GM20000 (cell line): Measurements from ENCODE around the gene KCNK1.

Experiments
- DNase-seq: peaks from one replicate; pipeline ENCODE4 v3.0.0; 2012; ENCODE audit warnings: low spot score
- CTCF ChIP-seq: IDR thresholded peaks from 2 replicates; pipeline ENCODE4 v1.5.1; 2012; ENCODE audit warnings: mild to moderate bottlenecking, control low read depth; ENCODE audit errors: extremely low read depth, missing control alignments

The KCNK1 gene

DNA sequence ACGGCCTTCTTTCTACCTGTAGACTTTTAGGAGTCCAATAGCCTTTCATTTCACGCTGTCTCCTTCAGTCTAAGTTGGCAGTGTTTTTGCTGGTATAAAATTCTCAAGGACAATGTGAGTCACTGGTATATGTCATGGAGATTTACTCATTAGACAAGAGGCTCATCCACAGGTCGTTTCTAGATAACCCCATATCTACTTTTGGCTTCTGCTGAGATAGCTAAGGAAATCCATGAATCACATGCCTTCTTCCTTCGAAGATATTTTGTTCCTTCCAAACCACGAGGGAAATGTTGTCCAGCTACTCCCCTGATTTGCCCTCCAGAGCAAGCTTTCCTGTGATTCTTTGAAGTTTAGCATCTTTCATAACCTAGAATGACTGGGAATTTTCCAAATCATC, 38.5 kb upstream of the KCNK1 start:
- DNase-seq, result no peak

DNA sequence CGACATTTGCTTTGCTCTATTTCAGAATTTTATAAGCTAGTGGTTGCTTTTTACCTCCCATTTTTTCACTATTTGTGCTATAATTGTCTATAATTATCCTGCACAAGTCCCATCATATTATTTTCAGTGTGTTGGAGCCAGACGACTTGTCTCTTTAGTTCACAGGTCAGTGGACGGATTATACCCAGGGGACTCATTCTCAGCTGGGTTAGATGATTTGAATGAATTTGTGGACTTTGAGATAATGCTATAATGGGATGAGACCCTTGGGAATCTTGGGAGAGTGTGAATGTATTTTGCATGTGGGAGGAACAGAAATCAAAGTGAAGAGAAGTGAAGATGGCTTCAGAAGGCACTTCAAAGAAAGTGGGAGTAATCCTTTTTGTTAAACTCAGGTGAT, 31.5 kb upstream of the KCNK1 start:
- no peak for DNase-seq
- no peak for TF ChIP-seq CTCF

More for the DNA sequence above, 38.5 kb upstream of the KCNK1 start:
- TF ChIP-seq CTCF, result no peak

DNA sequence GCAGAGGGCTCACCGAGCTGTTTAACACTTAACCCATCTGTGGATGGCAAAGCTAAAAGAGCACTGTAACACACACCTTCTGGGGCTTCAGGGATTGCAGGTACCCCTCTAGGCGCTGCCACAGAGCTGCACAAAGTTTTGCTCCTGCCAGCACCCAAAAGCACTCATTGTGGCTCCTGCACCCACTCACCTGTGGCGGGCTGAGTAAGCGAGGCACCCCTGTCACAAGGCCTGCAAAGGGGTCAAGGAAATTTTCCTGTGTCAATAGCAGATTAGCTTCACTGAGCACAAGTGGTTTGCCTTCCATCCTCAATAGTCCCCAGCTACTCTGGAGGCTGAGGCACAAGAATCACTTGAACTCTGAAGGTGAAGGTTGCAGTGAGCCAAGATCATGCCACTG, 29.5 kb upstream of the KCNK1 start:
- no peak for TF ChIP-seq CTCF
- DNase-seq, result no peak

DNA sequence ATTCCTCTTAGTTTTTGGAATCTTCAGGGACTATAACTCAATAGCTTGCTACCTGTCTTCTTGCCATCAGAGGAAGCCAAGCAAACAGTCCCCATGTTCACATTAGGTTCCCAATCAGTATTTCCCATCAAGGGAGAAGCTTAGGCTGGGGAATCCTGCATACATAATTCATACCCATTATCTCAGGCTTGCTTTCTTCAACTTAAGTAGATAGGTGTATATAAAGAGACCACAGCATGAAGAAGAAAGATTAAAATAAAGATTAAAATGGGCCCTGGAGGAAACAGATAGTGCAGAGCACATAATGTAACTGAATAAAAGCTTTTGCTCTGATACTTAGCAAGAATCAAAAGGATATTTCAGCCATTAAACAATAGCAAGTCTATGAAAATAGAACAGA, 29.0 kb upstream of the KCNK1 start:
- TF ChIP-seq CTCF, result no peak
- no peak for DNase-seq

- no peak for DNase-seq
- no peak for TF ChIP-seq CTCF
These were observed 27.6 kb upstream of the KCNK1 start for GRCh38 chr1:233586301-233586700.

GRCh38 chr1:233587196-233587595, 26.7 kb upstream of the KCNK1 start:
- no peak for TF ChIP-seq CTCF
- no peak for DNase-seq

- TF ChIP-seq CTCF, result no peak
- DNase-seq, result no peak
These were observed 25.7 kb upstream of the KCNK1 start for GRCh38 chr1:233587958-233588799.
